NT2/D1 (cell line): ENCODE results near the gene NAA38.

Experiments used
- SUZ12 ChIP-seq: IDR thresholded peaks from 2 replicates; pipeline ENCODE4 v1.6.1; 2011; ENCODE audit not compliant: insufficient read length, insufficient read depth; ENCODE audit errors: extremely low read depth
- YY1 ChIP-seq: IDR thresholded peaks from 2 replicates; pipeline ENCODE4 v1.6.1; 2011; ENCODE audit not compliant: insufficient read length, insufficient read depth
- ZNF274 ChIP-seq: IDR thresholded peaks from 2 replicates; pipeline ENCODE4 v1.6.1; 2011; ENCODE audit warnings: mild to moderate bottlenecking, low read depth, low read length

DNA sequence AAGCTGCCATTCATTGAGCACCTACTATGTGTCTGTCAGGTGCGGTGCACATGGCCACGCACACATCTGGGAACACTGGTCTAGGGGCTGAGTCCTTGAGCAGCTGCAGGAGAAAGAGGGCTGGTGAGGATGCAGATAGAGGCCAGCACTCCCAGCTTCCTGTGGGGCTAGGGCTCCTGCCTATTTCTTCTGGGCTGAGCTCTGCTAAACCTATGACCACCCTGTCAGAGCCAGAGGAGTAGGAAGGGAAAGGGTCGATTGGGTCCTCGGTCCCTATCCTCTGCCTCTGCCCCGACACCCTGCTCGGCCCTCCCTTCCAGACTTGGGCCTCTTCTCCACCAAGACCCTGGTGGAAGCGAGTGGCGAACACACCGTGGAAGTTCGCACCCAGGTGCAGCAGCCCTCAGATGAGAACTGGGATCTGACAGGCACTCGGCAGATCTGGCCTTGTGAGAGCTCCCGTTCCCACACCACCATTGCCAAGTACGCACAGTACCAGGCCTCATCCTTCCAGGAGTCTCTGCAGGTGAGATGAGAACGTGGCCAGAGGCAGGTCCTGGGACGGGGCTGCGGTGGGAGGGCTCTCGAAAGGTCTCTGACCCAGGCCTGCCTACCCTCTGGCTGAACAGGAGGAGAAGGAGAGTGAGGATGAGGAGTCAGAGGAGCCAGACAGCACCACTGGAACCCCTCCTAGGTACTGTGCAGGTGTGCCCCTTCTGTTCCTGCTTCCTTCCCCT is 6.5 kb downstream of the NAA38 start:
- TF ChIP-seq YY1: no peak
- no peak for TF ChIP-seq ZNF274
- TF ChIP-seq SUZ12: no peak
